ENCODE data around the gene KLHDC7B. TPM values are rescaled to one million over a fixed set of nuclear protein-coding genes. Genes with fewer than 3 reads are reported as not detected.

KLHDC7B gene
- total RNA-seq, 1 donor from 2014 or later = 16.3 TPM

GRCh38 chr22:50523806-50524675 is 21.7 kb upstream of the KLHDC7B start:
- H3K27me3 ChIP-seq (ENCODE audit: control insufficient read depth, insufficient read depth, low read length) = no peaks in the 10 kb centered on the region
- DNase-seq (ENCODE audit: low read depth) = no peak
- TF ChIP-seq CTCF (IDR thresholded peaks at IDR 0.05; ENCODE audit: insufficient read depth, low read length, poor library complexity, severe bottlenecking) = no peak
- H3K4me3 ChIP-seq (ENCODE audit: low read depth, low read length) = peak overlapping the region; percentile 53
- H3K36me3 ChIP-seq (ENCODE audit: control insufficient read depth, insufficient read depth, low read length) = peaks cover 4% of the 10 kb centered on the region

- Histone ChIP-seq H3K4me3 (ENCODE audit: low read depth, low read length) (peak overlapping the region; percentile 53), H3K36me3 (ENCODE audit: control insufficient read depth, insufficient read depth, low read length) (peaks cover 4% of the 10 kb centered on the region), H3K27me3 (ENCODE audit: control insufficient read depth, insufficient read depth, low read length) (no peaks in the 10 kb centered on the region)
- TF ChIP-seq CTCF (IDR thresholded peaks at IDR 0.05; ENCODE audit: insufficient read depth, low read length, poor library complexity, severe bottlenecking) = no peak
- DNase-seq (ENCODE audit: low read depth) = no peak
Measured at GRCh38 chr22:50524676-50525103, 21.0 kb upstream of the KLHDC7B start.

- Histone ChIP-seq H3K4me3 (ENCODE audit: low read depth, low read length) (peak within 1 kb of the TSS; percentile 53), H3K36me3 (ENCODE audit: control insufficient read depth, insufficient read depth, low read length) (peaks cover 4% of the 10 kb centered on the region), H3K27me3 (ENCODE audit: control insufficient read depth, insufficient read depth, low read length) (peaks cover 2% of the 10 kb centered on the region)
- peak; percentile 28 for TF ChIP-seq CTCF (IDR thresholded peaks at IDR 0.05; ENCODE audit: insufficient read depth, low read length, poor library complexity, severe bottlenecking)
- DNase-seq (ENCODE audit: low read depth) = peak; percentile 79
Measured at GRCh38 chr22:50525104-50525857, 20.4 kb upstream of the KLHDC7B start, which contains the start of gene SCO2. Gene SCO2, minus strand, starts transcription at chr22:50525598. Its CDS starts 1,187 bp downstream, at chr22:50524411.

GRCh38 chr22:50525858-50526107 is 19.9 kb upstream of the KLHDC7B start:
- H3K4me3 ChIP-seq (ENCODE audit: low read depth, low read length) = peak overlapping the region; percentile 53
- peaks cover 7% of the 10 kb centered on the region for H3K27me3 ChIP-seq (ENCODE audit: control insufficient read depth, insufficient read depth, low read length)
- H3K36me3 ChIP-seq (ENCODE audit: control insufficient read depth, insufficient read depth, low read length) = peaks cover 4% of the 10 kb centered on the region
- TF ChIP-seq CTCF (IDR thresholded peaks at IDR 0.05; ENCODE audit: insufficient read depth, low read length, poor library complexity, severe bottlenecking) = no peak
- DNase-seq (ENCODE audit: low read depth) = no peak

GRCh38 chr22:50526108-50526833 is 19.4 kb upstream of the KLHDC7B start:
- Histone ChIP-seq H3K36me3 (ENCODE audit: control insufficient read depth, insufficient read depth, low read length) (peaks cover 4% of the 10 kb centered on the region), H3K27me3 (ENCODE audit: control insufficient read depth, insufficient read depth, low read length) (peaks cover 10% of the 10 kb centered on the region), H3K4me3 (ENCODE audit: low read depth, low read length) (peak overlapping the region; percentile 53)
- no peak for DNase-seq (ENCODE audit: low read depth)
- no peak for TF ChIP-seq CTCF (IDR thresholded peaks at IDR 0.05; ENCODE audit: insufficient read depth, low read length, poor library complexity, severe bottlenecking)
